H1 (cell line): ENCODE results near the gene MYH2. TPM values are rescaled to one million over a fixed set of nuclear protein-coding genes. Genes with fewer than 3 reads are reported as not detected.

Experiments used
- polyA plus RNA-seq, 7 experiments: library from polyadenylated mRNA; depleted of rRNA in 3 of 7; stranded (reverse) in 5 of 7; unstranded in 2 of 7; fragments of >200 nt in 5 of 7; fragments of 200-250 nt in 2 of 7; gene quantifications; 1 replicate in 5 of 7; 2 replicates in 1 of 7; 4 replicates in 1 of 7; pipeline versions ENCODE4 v1.2.1 to v1.2.3, GENCODE V29; 2011 to 2013; ENCODE audit warnings: missing spikeins in 2 of 7, mixed read lengths in 2 of 7
- total RNA-seq: library from RNA; stranded (reverse); fragmentation: NEBNext Ultra II Directional; extraction: Animal tissue kit (Norgen Biotek cat#: 25700); gene quantifications from 2 replicates; pipeline ENCODE4 v1.2.1, GENCODE V29; 2021

MYH2 gene
- total and polyA plus RNA-seq, 2 of the 8 experiments (the other 6 are each of a cell fraction or from before 2014, with no cell fraction given): 1.0 to 9.0 TPM

Other genes starting within 250 kb of the MYH2 start
- gene MYH13, start 176.7 kb downstream of the MYH2 start, total RNA-seq: not detected in 2 replicates
- not detected in 2 replicates for gene MYH13, start 176.7 kb downstream of the MYH2 start, polyA plus RNA-seq (2011; rRNA removed)
- gene MYH8, start 127.7 kb downstream of the MYH2 start, total RNA-seq: not detected in 2 replicates
- gene MYH8, start 127.7 kb downstream of the MYH2 start, polyA plus RNA-seq (2011; rRNA removed): not detected in 2 replicates
- not detected in 2 replicates for gene MYH4, start 80.1 kb downstream of the MYH2 start, total RNA-seq
- gene MYH4, start 80.1 kb downstream of the MYH2 start, polyA plus RNA-seq (2011; rRNA removed): not detected in 2 replicates
- 0.06 TPM in 1 of 2 replicates, not detected in the other for gene MYH1, start 31.1 kb downstream of the MYH2 start, total RNA-seq
- gene MYH1, start 31.1 kb downstream of the MYH2 start, polyA plus RNA-seq (2011; rRNA removed): not detected in 2 replicates
- 0.99 and 1.8 TPM in 2 replicates for gene MYH3, start 107.7 kb upstream of the MYH2 start, total RNA-seq
- gene MYH3, start 107.7 kb upstream of the MYH2 start, polyA plus RNA-seq (2011; rRNA removed): 0.65 and 1.6 TPM in 2 replicates
- 60.3 and 61.8 TPM in 2 replicates for gene SCO1, start 147.9 kb upstream of the MYH2 start, total RNA-seq
- 16.6 and 18.7 TPM in 2 replicates for gene SCO1, start 147.9 kb upstream of the MYH2 start, polyA plus RNA-seq (2011; rRNA removed)
- 6.0 and 6.7 TPM in 2 replicates for gene ADPRM, start 147.9 kb upstream of the MYH2 start, total RNA-seq
- gene ADPRM, start 147.9 kb upstream of the MYH2 start, polyA plus RNA-seq (2011; rRNA removed): 4.6 and 7.9 TPM in 2 replicates
- gene TMEM220, start 180.4 kb upstream of the MYH2 start, total RNA-seq: 3.8 and 4.2 TPM in 2 replicates
- 2.8 and 4.1 TPM in 2 replicates for gene TMEM220, start 180.4 kb upstream of the MYH2 start, polyA plus RNA-seq (2011; rRNA removed)